HCT116 (cell line): ENCODE results near the gene NT5C3A. TPM values are rescaled to one million over a fixed set of nuclear protein-coding genes. Genes with fewer than 3 reads are reported as not detected.

Experiments used
- ATAC-seq: fragments of 200-7000 bp; cut with Tn5 transposase; 2 replicates; pipeline ENCODE4 v1.9.1; 2020; ENCODE audit warnings: mild to moderate bottlenecking, moderate library complexity
- BruUV-seq: library from RNA; stranded (reverse); fragments of 400-500 nt; replicated peaks from 2 replicates; lab custom pipeline; 2021; lab: Mats Ljungman, UMichigan
- CTCF ChIA-PET: fragments of 300-600 bp; sonication (Branson Sonifier 250); formaldehyde crosslinking; loops from one replicate; lab custom pipeline; 2021; ENCODE audit warnings: antibody characterized with exemption; lab: Charles Lee
- POLR2A ChIA-PET: fragments of 300-600, 350-600 bp; sonication (Branson Sonifier 250); formaldehyde crosslinking; loops from one replicate; lab custom pipeline; 2021; ENCODE audit warnings: antibody characterized with exemption; lab: Charles Lee
- RAD21 ChIA-PET, 2 experiments: fragments of 300-600 bp; sonication (Branson Sonifier 250); formaldehyde crosslinking; loops; one replicate each; lab custom pipeline; 2023; ENCODE audit warnings: low total read pairs in 2 of 2; ENCODE audit not compliant: uncharacterized antibody in 2 of 2, unreplicated experiment in 2 of 2, low non-redundant PET in 1 of 2; lab: Charles Lee
- DNase-seq: peaks from one replicate; pipeline ENCODE4 v3.0.0-alpha.2; 2010; ENCODE audit warnings: low read depth, low spot score
- H2AFZ ChIP-seq: fragments of 200-600 bp; shearing (Covaris generic), sonication (generic); 2 replicates; pipeline ENCODE4 v1.6.1; 2017; ENCODE audit warnings: low read depth, mixed run types, mixed read lengths, antibody characterized with exemption, low read length; ENCODE audit not compliant: poor library complexity, severe bottlenecking
- H3K27ac ChIP-seq: 2 replicates; pipeline ENCODE4 v1.5.1; 2012; ENCODE audit warnings: low read depth, low read length
- H3K27me3 ChIP-seq: fragments of 200-600 bp; sonication (generic); 2 replicates; pipeline ENCODE4 v1.6.1; 2016; ENCODE audit warnings: mixed run types, low read length, mixed read lengths; ENCODE audit not compliant: insufficient read depth
- H3K36me3 ChIP-seq, 2 experiments: fragments of 200-500 bp in 1 of 2; fragments of 200-600 bp in 1 of 2; sonication (Bioruptor generic) in 1 of 2; sonication (generic) in 1 of 2; 2 replicates each; pipeline versions ENCODE4 v1.5.1 to v1.6.1; 2014 to 2016; ENCODE audit warnings: low read length in 2 of 2, inconsistent platforms in 1 of 2, mixed read lengths in 1 of 2, mixed run types in 1 of 2; ENCODE audit not compliant: insufficient read depth in 2 of 2, control insufficient read depth in 1 of 2
- H3K4me1 ChIP-seq, 2 experiments: fragments of 200-600 bp in 1 of 2; sonication (generic) in 1 of 2; 2 replicates each; pipeline versions ENCODE4 v1.5.1 to v1.6.1; 2012 to 2017; ENCODE audit warnings: low read length in 2 of 2, inconsistent platforms in 1 of 2, mild to moderate bottlenecking in 1 of 2, mixed read lengths in 1 of 2, mixed run types in 1 of 2, moderate library complexity in 1 of 2; ENCODE audit not compliant: insufficient read depth in 2 of 2, control insufficient read depth in 1 of 2
- H3K4me2 ChIP-seq: fragments of 200-600 bp; sonication (generic); 2 replicates; pipeline ENCODE4 v1.6.1; 2017; ENCODE audit warnings: mixed run types, low read length, mixed read lengths
- H3K4me3 ChIP-seq, 2 experiments: fragments of 200-600 bp in 1 of 2; sonication (generic) in 1 of 2; replicated peaks in 1 of 2; 2 replicates each; pipeline ENCODE4 v1.5.1; 2011 to 2016; ENCODE audit warnings: low read length in 2 of 2, control low read depth in 1 of 2, low read depth in 1 of 2, mild to moderate bottlenecking in 1 of 2, mixed read lengths in 1 of 2, mixed run types in 1 of 2
- H3K79me2 ChIP-seq: fragments of 200-600 bp; sonication (generic); 2 replicates; pipeline ENCODE4 v1.6.1; 2017; ENCODE audit warnings: mild to moderate bottlenecking, mixed run types, low read length, moderate library complexity, mixed read lengths; ENCODE audit not compliant: insufficient read depth
- H3K9ac ChIP-seq: fragments of 200-600 bp; sonication (generic); 2 replicates; pipeline ENCODE4 v1.6.1; 2016; ENCODE audit warnings: low read length, mixed read lengths
- H3K9me2 ChIP-seq: fragments of 200-600 bp; sonication (generic), shearing (Covaris generic); 2 replicates; pipeline ENCODE4 v1.6.1; 2017; ENCODE audit warnings: mixed run types, mild to moderate bottlenecking, moderate library complexity; ENCODE audit not compliant: insufficient read depth
- H3K9me3 ChIP-seq, 2 experiments: fragments of 200-500 bp in 1 of 2; fragments of 200-600 bp in 1 of 2; sonication (Bioruptor generic) in 1 of 2; sonication (generic) in 1 of 2; 2 replicates each; pipeline ENCODE4 v1.6.1; 2014 to 2017; ENCODE audit warnings: low read length in 2 of 2, mixed read lengths in 2 of 2, inconsistent platforms in 1 of 2, low read depth in 1 of 2, mild to moderate bottlenecking in 1 of 2, mixed run types in 1 of 2, moderate library complexity in 1 of 2; ENCODE audit not compliant: control insufficient read depth in 1 of 2, insufficient read depth in 1 of 2
- H4K20me1 ChIP-seq: fragments of 200-600 bp; sonication (generic), shearing (Covaris generic); 2 replicates; pipeline ENCODE4 v1.6.1; 2017; ENCODE audit warnings: mixed run types, mild to moderate bottlenecking, moderate library complexity; ENCODE audit not compliant: insufficient read depth
- CBX3 ChIP-seq: IDR thresholded peaks from 2 replicates; pipeline ENCODE4 v1.6.1; 2012; ENCODE audit warnings: low read depth
- CEBPB ChIP-seq: IDR thresholded peaks from 2 replicates; pipeline ENCODE4 v1.6.1; 2012; ENCODE audit warnings: low read depth
- EGR1 ChIP-seq: IDR thresholded peaks from 2 replicates; pipeline ENCODE4 v1.6.1; 2012; ENCODE audit warnings: low read depth
- EZH2 ChIP-seq: fragments of 200-600 bp; sonication (generic); IDR thresholded peaks from 2 replicates; pipeline ENCODE4 v1.6.1; 2017; ENCODE audit warnings: antibody characterized with exemption, mixed run types
- EZH2phosphoT487 ChIP-seq: fragments of 200-600 bp; IDR thresholded peaks from 2 replicates; pipeline ENCODE4 v1.6.1; 2018; ENCODE audit warnings: antibody characterized with exemption, borderline replicate concordance
- JUND ChIP-seq: IDR thresholded peaks from 2 replicates; pipeline ENCODE4 v1.6.1; 2012
- POLR2A ChIP-seq: IDR thresholded peaks from 2 replicates; pipeline ENCODE4 v1.7.0; 2011; ENCODE audit warnings: borderline replicate concordance; ENCODE audit not compliant: insufficient read depth, insufficient read length; ENCODE audit errors: extremely low read depth
- RAD21 ChIP-seq: IDR thresholded peaks from 2 replicates; pipeline ENCODE4 v1.6.1; 2012; ENCODE audit warnings: low read depth, mild to moderate bottlenecking
- SIN3A ChIP-seq: IDR thresholded peaks from 2 replicates; pipeline ENCODE4 v1.6.1; 2012; ENCODE audit warnings: low read depth
- SP1 ChIP-seq: IDR thresholded peaks from 2 replicates; pipeline ENCODE4 v1.6.1; 2012; ENCODE audit warnings: low read depth
- SRF ChIP-seq: IDR thresholded peaks from 2 replicates; pipeline ENCODE4 v1.6.1; 2012; ENCODE audit warnings: low read depth
- TCF7L2 ChIP-seq: IDR thresholded peaks from 2 replicates; pipeline ENCODE4 v1.7.0; 2011; ENCODE audit warnings: borderline replicate concordance, inconsistent platforms; ENCODE audit not compliant: insufficient read depth, insufficient read length; ENCODE audit errors: extremely low read depth
- YY1 ChIP-seq: IDR thresholded peaks from 2 replicates; pipeline ENCODE4 v1.6.1; 2011; ENCODE audit warnings: low read length, low read depth, moderate library complexity, mild to moderate bottlenecking; ENCODE audit not compliant: insufficient replicate concordance; ENCODE audit errors: extremely low read depth
- ZFX ChIP-seq: fragments of 450-650 bp; IDR thresholded peaks from 2 replicates; pipeline ENCODE4 v1.6.1; 2017
- ZNF274 ChIP-seq: fragments of 200-500 bp; sonication (Bioruptor generic); IDR thresholded peaks from 2 replicates; pipeline ENCODE4 v1.6.1; 2014; ENCODE audit warnings: mild to moderate bottlenecking, low read depth, low read length, inconsistent platforms
- intact Hi-C: fragments of 100-400 bp; cut with micrococcal nuclease; formaldehyde crosslinking; loops from 2 replicates; pipeline ENCODE4 v1.10.0; 2022
- total RNA-seq: library from RNA; stranded (reverse); gene quantifications from one replicate; pipeline ENCODE4 v1.2.1, GENCODE V29; 2021; ENCODE audit not compliant: unreplicated experiment
- TF ChIP-seq, protein P1 (sequence below): IDR thresholded peaks from 2 replicates; pipeline ENCODE4 v1.6.1; 2012
- TF ChIP-seq, protein P2 (sequence below), 3 experiments: fragments of 200-600 bp in 1 of 3; sonication (generic) in 1 of 3; IDR thresholded peaks in 2 of 3; conservative IDR thresholded peaks in 1 of 3; 2 replicates each; pipeline ENCODE4 v1.5.1; 2012 to 2017; ENCODE audit warnings: low read depth in 2 of 3, low read length in 2 of 3, antibody characterized with exemption in 1 of 3, borderline replicate concordance in 1 of 3, control low read depth in 1 of 3, mild to moderate bottlenecking in 1 of 3, mixed read lengths in 1 of 3, mixed run types in 1 of 3, moderate library complexity in 1 of 3; ENCODE audit not compliant: insufficient read depth in 1 of 3
- TF ChIP-seq, protein P3 (sequence below): IDR thresholded peaks from 2 replicates; pipeline ENCODE4 v1.6.1; 2012; ENCODE audit warnings: low read depth
- TF ChIP-seq, protein P4 (sequence below): IDR thresholded peaks from 2 replicates; pipeline ENCODE4 v1.6.1; 2012

The NT5C3A gene
- total RNA-seq, 1 experiment from 2014 or later = 32.5 TPM

GRCh38 chr7:33101906-33102305, 39.3 kb upstream of the NT5C3A start:
- DNase-seq = no peak
- Histone ChIP-seq H3K27ac (no peak overlapping the region), H3K36me3 (peaks cover 23 to 27% of the 10 kb centered on the region in 2 experiments; a peak in 3 of 4 replicates), H3K79me2 (peaks cover 60% of the 10 kb centered on the region), H3K9ac (no peak overlapping the region), H3K27me3 (no peaks in the 10 kb centered on the region), H2AFZ (no peak overlapping the region), H3K4me2 (no peak overlapping the region), H3K9me3 (no peaks in the 10 kb centered on the region), H3K4me3 (no peak overlapping the region), H4K20me1 (no peaks in the 10 kb centered on the region), H3K9me2 (no peaks in the 10 kb centered on the region), H3K4me1 (no peaks in the 10 kb centered on the region)
- intact Hi-C loops = loop anchor here (10.0 kb wide), 1 partner anchor 597 kb away; no protein-coding TSS in a partner anchor
- CTCF ChIA-PET = no interaction called here
- TF ChIP-seq RAD21 (no peak), POLR2A (no peak), SIN3A (no peak), JUND (no peak), EZH2phosphoT487 (no peak), SRF (no peak), CEBPB (no peak), ZFX (no peak), CBX3 (no peak), ZNF274 (no peak), EGR1 (no peak), TCF7L2 (no peak), EZH2 (no peak), SP1 (no peak), YY1 (no peak)
- TF ChIP-seq, protein P1, sequence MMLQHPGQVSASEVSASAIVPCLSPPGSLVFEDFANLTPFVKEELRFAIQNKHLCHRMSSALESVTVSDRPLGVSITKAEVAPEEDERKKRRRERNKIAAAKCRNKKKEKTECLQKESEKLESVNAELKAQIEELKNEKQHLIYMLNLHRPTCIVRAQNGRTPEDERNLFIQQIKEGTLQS = no peak
- TF ChIP-seq, protein P2, sequence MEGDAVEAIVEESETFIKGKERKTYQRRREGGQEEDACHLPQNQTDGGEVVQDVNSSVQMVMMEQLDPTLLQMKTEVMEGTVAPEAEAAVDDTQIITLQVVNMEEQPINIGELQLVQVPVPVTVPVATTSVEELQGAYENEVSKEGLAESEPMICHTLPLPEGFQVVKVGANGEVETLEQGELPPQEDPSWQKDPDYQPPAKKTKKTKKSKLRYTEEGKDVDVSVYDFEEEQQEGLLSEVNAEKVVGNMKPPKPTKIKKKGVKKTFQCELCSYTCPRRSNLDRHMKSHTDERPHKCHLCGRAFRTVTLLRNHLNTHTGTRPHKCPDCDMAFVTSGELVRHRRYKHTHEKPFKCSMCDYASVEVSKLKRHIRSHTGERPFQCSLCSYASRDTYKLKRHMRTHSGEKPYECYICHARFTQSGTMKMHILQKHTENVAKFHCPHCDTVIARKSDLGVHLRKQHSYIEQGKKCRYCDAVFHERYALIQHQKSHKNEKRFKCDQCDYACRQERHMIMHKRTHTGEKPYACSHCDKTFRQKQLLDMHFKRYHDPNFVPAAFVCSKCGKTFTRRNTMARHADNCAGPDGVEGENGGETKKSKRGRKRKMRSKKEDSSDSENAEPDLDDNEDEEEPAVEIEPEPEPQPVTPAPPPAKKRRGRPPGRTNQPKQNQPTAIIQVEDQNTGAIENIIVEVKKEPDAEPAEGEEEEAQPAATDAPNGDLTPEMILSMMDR (IDR thresholded peaks at IDR 0.05 in 2 of 3, conservative IDR thresholded peaks at IDR 0.05 in 1 of 3; ENCODE audit: borderline replicate concordance in 1 of 3, insufficient read depth in 1 of 3, low read depth in 2 of 3, low read length in 2 of 3) = no peak
- TF ChIP-seq, protein P3, sequence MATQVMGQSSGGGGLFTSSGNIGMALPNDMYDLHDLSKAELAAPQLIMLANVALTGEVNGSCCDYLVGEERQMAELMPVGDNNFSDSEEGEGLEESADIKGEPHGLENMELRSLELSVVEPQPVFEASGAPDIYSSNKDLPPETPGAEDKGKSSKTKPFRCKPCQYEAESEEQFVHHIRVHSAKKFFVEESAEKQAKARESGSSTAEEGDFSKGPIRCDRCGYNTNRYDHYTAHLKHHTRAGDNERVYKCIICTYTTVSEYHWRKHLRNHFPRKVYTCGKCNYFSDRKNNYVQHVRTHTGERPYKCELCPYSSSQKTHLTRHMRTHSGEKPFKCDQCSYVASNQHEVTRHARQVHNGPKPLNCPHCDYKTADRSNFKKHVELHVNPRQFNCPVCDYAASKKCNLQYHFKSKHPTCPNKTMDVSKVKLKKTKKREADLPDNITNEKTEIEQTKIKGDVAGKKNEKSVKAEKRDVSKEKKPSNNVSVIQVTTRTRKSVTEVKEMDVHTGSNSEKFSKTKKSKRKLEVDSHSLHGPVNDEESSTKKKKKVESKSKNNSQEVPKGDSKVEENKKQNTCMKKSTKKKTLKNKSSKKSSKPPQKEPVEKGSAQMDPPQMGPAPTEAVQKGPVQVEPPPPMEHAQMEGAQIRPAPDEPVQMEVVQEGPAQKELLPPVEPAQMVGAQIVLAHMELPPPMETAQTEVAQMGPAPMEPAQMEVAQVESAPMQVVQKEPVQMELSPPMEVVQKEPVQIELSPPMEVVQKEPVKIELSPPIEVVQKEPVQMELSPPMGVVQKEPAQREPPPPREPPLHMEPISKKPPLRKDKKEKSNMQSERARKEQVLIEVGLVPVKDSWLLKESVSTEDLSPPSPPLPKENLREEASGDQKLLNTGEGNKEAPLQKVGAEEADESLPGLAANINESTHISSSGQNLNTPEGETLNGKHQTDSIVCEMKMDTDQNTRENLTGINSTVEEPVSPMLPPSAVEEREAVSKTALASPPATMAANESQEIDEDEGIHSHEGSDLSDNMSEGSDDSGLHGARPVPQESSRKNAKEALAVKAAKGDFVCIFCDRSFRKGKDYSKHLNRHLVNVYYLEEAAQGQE = no peak
- TF ChIP-seq, protein P4, sequence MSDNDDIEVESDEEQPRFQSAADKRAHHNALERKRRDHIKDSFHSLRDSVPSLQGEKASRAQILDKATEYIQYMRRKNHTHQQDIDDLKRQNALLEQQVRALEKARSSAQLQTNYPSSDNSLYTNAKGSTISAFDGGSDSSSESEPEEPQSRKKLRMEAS = no peak
- no peak for ATAC-seq
- RAD21 ChIA-PET = no interaction called here
- BruUV-seq = no TSS peak
- POLR2A ChIA-PET = no interaction called here
